IMR-90 (cell line): Measurements from ENCODE around the gene ARHGEF2. TPM values are rescaled to one million over a fixed set of nuclear protein-coding genes. Genes with fewer than 3 reads are reported as not detected.

Experiments used
- ATAC-seq: fragments of 200-7000 bp; cut with Tn5 transposase; 2 replicates; pipeline ENCODE4 v1.9.1; 2020; ENCODE audit warnings: low read depth, mild to moderate bottlenecking, moderate library complexity
- BruUV-seq: library from RNA; stranded (reverse); fragments of 400-500 nt; replicated peaks from 2 replicates; lab custom pipeline; 2021; lab: Mats Ljungman, UMichigan
- CTCF ChIA-PET: fragments of 300-600 bp; formaldehyde crosslinking; extraction: SDS; loops from one replicate; lab custom pipeline; 2021; ENCODE audit warnings: antibody characterized with exemption; lab: Yijun Ruan, JAX
- POLR2A ChIA-PET: fragments of 300-600 bp; sonication (Branson Sonifier 250); formaldehyde crosslinking; loops from one replicate; lab custom pipeline; 2022; ENCODE audit warnings: antibody characterized with exemption; ENCODE audit not compliant: unreplicated experiment; lab: Charles Lee
- DNase-seq: peaks from one replicate; pipeline ENCODE4 v3.0.0; 2013
- H2AFZ ChIP-seq: replicated peaks from 2 replicates; pipeline ENCODE3; 2013; ENCODE audit warnings: low read length, mild to moderate bottlenecking; ENCODE audit not compliant: poor library complexity
- H2AK5ac ChIP-seq: 2 replicates; pipeline ENCODE4 v1.6.1; 2013; ENCODE audit warnings: low read depth, low read length, inconsistent platforms
- H2AK9ac ChIP-seq: replicated peaks from 2 replicates; pipeline ENCODE3; 2013; ENCODE audit warnings: mild to moderate bottlenecking, low read depth, low read length, moderate library complexity; ENCODE audit not compliant: poor library complexity
- H2BK120ac ChIP-seq: 2 replicates; pipeline ENCODE4 v1.6.1; 2013; ENCODE audit warnings: low read depth, low read length, inconsistent platforms
- H2BK15ac ChIP-seq: 3 replicates; pipeline ENCODE4 v1.6.1; 2013; ENCODE audit warnings: low read depth, low read length, inconsistent platforms
- H2BK20ac ChIP-seq: 2 replicates; pipeline ENCODE4 v1.6.1; 2013; ENCODE audit warnings: low read depth, mild to moderate bottlenecking, inconsistent platforms, low read length, moderate library complexity
- H2BK5ac ChIP-seq: 2 replicates; pipeline ENCODE4 v1.6.1; 2013; ENCODE audit warnings: mild to moderate bottlenecking, low read depth, low read length, inconsistent platforms; ENCODE audit not compliant: poor library complexity, severe bottlenecking
- H3K14ac ChIP-seq: replicated peaks from 2 replicates; pipeline ENCODE4 v1.6.1; 2013; ENCODE audit warnings: low read depth, low read length, inconsistent platforms
- H3K18ac ChIP-seq: 2 replicates; pipeline ENCODE4 v1.6.1; 2013; ENCODE audit warnings: low read depth, low read length, control low read depth
- H3K23ac ChIP-seq: 2 replicates; pipeline ENCODE4 v1.6.1; 2013; ENCODE audit warnings: low read depth, low read length, inconsistent platforms
- H3K27ac ChIP-seq: 2 replicates; pipeline ENCODE4 v1.5.1; 2013; ENCODE audit warnings: mild to moderate bottlenecking, control low read depth, low read length; ENCODE audit not compliant: insufficient read depth
- H3K27me3 ChIP-seq: 2 replicates; pipeline ENCODE4 v1.6.1; 2013; ENCODE audit warnings: low read length; ENCODE audit not compliant: control insufficient read depth, insufficient read depth
- H3K36me3 ChIP-seq: 2 replicates; pipeline ENCODE4 v1.6.1; 2013; ENCODE audit warnings: low read length, mixed read lengths; ENCODE audit not compliant: control insufficient read depth, insufficient read depth
- H3K4ac ChIP-seq: 2 replicates; pipeline ENCODE4 v1.6.1; 2013; ENCODE audit warnings: low read depth, low read length, inconsistent platforms
- H3K4me1 ChIP-seq: 2 replicates; pipeline ENCODE4 v1.6.1; 2013; ENCODE audit warnings: low read length, mixed read lengths; ENCODE audit not compliant: control insufficient read depth, insufficient read depth
- H3K4me2 ChIP-seq: 2 replicates; pipeline ENCODE4 v1.6.1; 2013; ENCODE audit warnings: low read depth, mild to moderate bottlenecking, control low read depth, low read length, moderate library complexity
- H3K4me3 ChIP-seq: 2 replicates; pipeline ENCODE4 v1.5.1; 2013; ENCODE audit warnings: low read depth, mild to moderate bottlenecking, control low read depth, low read length, moderate library complexity; ENCODE audit not compliant: insufficient read depth
- H3K56ac ChIP-seq: 2 replicates; pipeline ENCODE4 v1.6.1; 2013; ENCODE audit warnings: low read length, inconsistent platforms; ENCODE audit not compliant: insufficient read depth; ENCODE audit errors: extremely low read depth
- H3K79me1 ChIP-seq, 2 experiments: 2 replicates each; pipeline ENCODE4 v1.6.1; 2013; ENCODE audit warnings: low read length in 2 of 2, inconsistent platforms in 1 of 2, low read depth in 1 of 2
- H3K9ac ChIP-seq: 2 replicates; pipeline ENCODE4 v1.6.1; 2013; ENCODE audit warnings: low read depth, low read length, control low read depth
- H3K9me1 ChIP-seq: 2 replicates; pipeline ENCODE4 v1.6.1; 2013; ENCODE audit warnings: low read length, inconsistent platforms; ENCODE audit not compliant: insufficient read depth
- H3K9me3 ChIP-seq: 2 replicates; pipeline ENCODE4 v1.6.1; 2013; ENCODE audit warnings: low read length; ENCODE audit not compliant: control insufficient read depth, insufficient read depth
- H4K20me1 ChIP-seq: 2 replicates; pipeline ENCODE4 v1.6.1; 2013; ENCODE audit warnings: low read length, inconsistent platforms; ENCODE audit not compliant: insufficient read depth
- H4K5ac ChIP-seq: 2 replicates; pipeline ENCODE4 v1.6.1; 2013; ENCODE audit warnings: mild to moderate bottlenecking, low read depth, low read length, control low read depth
- H4K8ac ChIP-seq, 2 experiments: 2 replicates each; pipeline ENCODE4 v1.6.1; 2013; ENCODE audit warnings: low read depth in 2 of 2, low read length in 2 of 2, control low read depth in 1 of 2, inconsistent platforms in 1 of 2
- H4K91ac ChIP-seq: 2 replicates; pipeline ENCODE4 v1.6.1; 2013; ENCODE audit warnings: low read depth, low read length, inconsistent platforms; ENCODE audit not compliant: insufficient read depth
- BHLHE40 ChIP-seq: fragments of 150-350 bp; IDR thresholded peaks from 2 replicates; pipeline ENCODE4 v1.6.1; 2016; ENCODE audit warnings: mild to moderate bottlenecking, low read depth, low read length
- CEBPB ChIP-seq: IDR thresholded peaks from 2 replicates; pipeline ENCODE4 v1.6.1; 2012; ENCODE audit warnings: low read depth, low read length, improper control_type of control experiment
- CHD1 ChIP-seq: IDR thresholded peaks from 2 replicates; pipeline ENCODE4 v1.6.1; 2012; ENCODE audit warnings: low read depth, low read length, improper control_type of control experiment
- MAFK ChIP-seq: IDR thresholded peaks from 2 replicates; pipeline ENCODE4 v1.6.1; 2012; ENCODE audit warnings: low read depth, low read length, improper control_type of control experiment
- MAZ ChIP-seq: IDR thresholded peaks from 2 replicates; pipeline ENCODE4 v1.6.1; 2012; ENCODE audit warnings: low read depth, mild to moderate bottlenecking, low read length, improper control_type of control experiment, moderate library complexity, borderline replicate concordance
- MXI1 ChIP-seq: IDR thresholded peaks from 2 replicates; pipeline ENCODE4 v1.6.1; 2012; ENCODE audit warnings: low read depth, mild to moderate bottlenecking, low read length, moderate library complexity, borderline replicate concordance
- RCOR1 ChIP-seq: IDR thresholded peaks from 2 replicates; pipeline ENCODE4 v1.6.1; 2012; ENCODE audit warnings: mild to moderate bottlenecking, low read length, improper control_type of control experiment; ENCODE audit not compliant: insufficient replicate concordance
- RFX5 ChIP-seq: IDR thresholded peaks from 2 replicates; pipeline ENCODE4 v1.8.0; 2012; ENCODE audit warnings: low read depth, mild to moderate bottlenecking, low read length, moderate library complexity
- SMC3 ChIP-seq: fragments of 150-350 bp; IDR thresholded peaks from 2 replicates; pipeline ENCODE4 v1.6.1; 2016; ENCODE audit warnings: low read depth, mild to moderate bottlenecking, antibody characterized with exemption, low read length, moderate library complexity
- WGBS, 2 experiments: methylation state at CpG; one replicate each; pipeline versions ENCODE4 v1.1.5 to v1.1.7; 2013; ENCODE audit warnings: missing lambda C conversion rate in 2 of 2; ENCODE audit not compliant: insufficient read length in 1 of 2; ENCODE audit errors: extremely low coverage in 2 of 2; 5-methylcytosine and 5-hydroxymethylcytosine counted together
- dilution Hi-C: fragments of 300-500 bp; cut with HindIII; formaldehyde crosslinking; loops from one replicate; pipeline ENCODE4 v1.14.3; 2018; ENCODE audit warnings: low sequenced_read_pairs; ENCODE audit not compliant: unreplicated experiment
- in situ Hi-C: fragments of 300-500 bp; cut with MboI; formaldehyde crosslinking; loops from 3 replicates; pipeline ENCODE4 v1.14.3; 2019; ENCODE audit warnings: low sequenced_read_pairs, inconsistent platforms, mixed read lengths
- intact Hi-C: fragments of 100-400 bp; cut with micrococcal nuclease; formaldehyde crosslinking; loops from 2 replicates; pipeline ENCODE4 v1.10.0; 2022
- polyA plus RNA-seq, 3 experiments: library from polyadenylated mRNA; depleted of rRNA; stranded (reverse); fragments of >200 nt; gene quantifications; 2 replicates each; pipeline ENCODE4 v1.2.3, GENCODE V29; 2012; ENCODE audit warnings: low replicate concordance in 1 of 3
- total RNA-seq: library from RNA; depleted of rRNA; stranded (reverse); fragments of >200 nt; gene quantifications from 2 replicates; pipeline ENCODE4 v1.2.3, GENCODE V29; 2012
- TF ChIP-seq, protein P1 (sequence below): conservative IDR thresholded peaks from 2 replicates; pipeline ENCODE4 v1.5.1; 2012; ENCODE audit warnings: mild to moderate bottlenecking, low read depth, low read length, improper control_type of control experiment

Gene ARHGEF2
- total and polyA plus RNA-seq, 2 of the 4 experiments (the other 2 are of a cell fraction) = 91.8 to 117 TPM

DNA sequence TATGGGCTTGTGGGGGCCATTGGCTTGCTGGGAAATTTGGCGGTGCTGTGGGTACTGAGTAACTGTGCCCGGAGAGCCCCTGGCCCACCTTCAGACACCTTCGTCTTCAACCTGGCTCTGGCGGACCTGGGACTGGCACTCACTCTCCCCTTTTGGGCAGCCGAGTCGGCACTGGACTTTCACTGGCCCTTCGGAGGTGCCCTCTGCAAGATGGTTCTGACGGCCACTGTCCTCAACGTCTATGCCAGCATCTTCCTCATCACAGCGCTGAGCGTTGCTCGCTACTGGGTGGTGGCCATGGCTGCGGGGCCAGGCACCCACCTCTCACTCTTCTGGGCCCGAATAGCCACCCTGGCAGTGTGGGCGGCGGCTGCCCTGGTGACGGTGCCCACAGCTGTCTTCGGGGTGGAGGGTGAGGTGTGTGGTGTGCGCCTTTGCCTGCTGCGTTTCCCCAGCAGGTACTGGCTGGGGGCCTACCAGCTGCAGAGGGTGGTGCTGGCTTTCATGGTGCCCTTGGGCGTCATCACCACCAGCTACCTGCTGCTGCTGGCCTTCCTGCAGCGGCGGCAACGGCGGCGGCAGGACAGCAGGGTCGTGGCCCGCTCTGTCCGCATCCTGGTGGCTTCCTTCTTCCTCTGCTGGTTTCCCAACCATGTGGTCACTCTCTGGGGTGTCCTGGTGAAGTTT, 36.4 kb downstream of the ARHGEF2 start:
- Histone ChIP-seq H2BK15ac (no peak overlapping the region), H3K9me3 (no peaks in the 10 kb centered on the region), H4K5ac (no peak overlapping the region), H3K9ac (no peak overlapping the region), H3K4me1 (peaks cover 11% of the 10 kb centered on the region), H3K4me2 (no peak overlapping the region), H3K23ac (no peak overlapping the region), H2BK5ac (no peak overlapping the region), H3K4ac (0 out of 2 replicates have a peak overlapping the region, but pooled peaks have one; percentile 36), H3K4me3 (no peak overlapping the region), H3K27me3 (no peaks in the 10 kb centered on the region), H2AK9ac (peak overlapping the region; percentile 67), H2AK5ac (no peak overlapping the region; the same call in 1 of the 2 replicates), H3K27ac (no peak overlapping the region), H4K91ac (no peak overlapping the region), H3K14ac (no peak overlapping the region), H2BK120ac (no peak overlapping the region; the same call in 1 of the 2 replicates), H3K18ac (no peak overlapping the region), H2AFZ (peak overlapping the region; percentile 18), H3K79me1 (peaks cover 0 to 16% of the 10 kb centered on the region in 2 experiments; a peak in 2 of 4 replicates), H4K20me1 (peaks cover 23% of the 10 kb centered on the region; the same call in 1 of the 2 replicates), H4K8ac (no peak overlapping the region), H3K56ac (no peak overlapping the region), H3K9me1 (peaks cover 10% of the 10 kb centered on the region; the same call in 1 of the 2 replicates), H2BK20ac (no peak overlapping the region), H3K36me3 (peaks cover 15% of the 10 kb centered on the region)
- TF ChIP-seq MAZ (no peak), MAFK (no peak), RCOR1 (no peak), RFX5 (no peak), CHD1 (no peak), BHLHE40 (no peak), CEBPB (no peak), SMC3 (no peak), MXI1 (no peak)
- TF ChIP-seq, protein P1, sequence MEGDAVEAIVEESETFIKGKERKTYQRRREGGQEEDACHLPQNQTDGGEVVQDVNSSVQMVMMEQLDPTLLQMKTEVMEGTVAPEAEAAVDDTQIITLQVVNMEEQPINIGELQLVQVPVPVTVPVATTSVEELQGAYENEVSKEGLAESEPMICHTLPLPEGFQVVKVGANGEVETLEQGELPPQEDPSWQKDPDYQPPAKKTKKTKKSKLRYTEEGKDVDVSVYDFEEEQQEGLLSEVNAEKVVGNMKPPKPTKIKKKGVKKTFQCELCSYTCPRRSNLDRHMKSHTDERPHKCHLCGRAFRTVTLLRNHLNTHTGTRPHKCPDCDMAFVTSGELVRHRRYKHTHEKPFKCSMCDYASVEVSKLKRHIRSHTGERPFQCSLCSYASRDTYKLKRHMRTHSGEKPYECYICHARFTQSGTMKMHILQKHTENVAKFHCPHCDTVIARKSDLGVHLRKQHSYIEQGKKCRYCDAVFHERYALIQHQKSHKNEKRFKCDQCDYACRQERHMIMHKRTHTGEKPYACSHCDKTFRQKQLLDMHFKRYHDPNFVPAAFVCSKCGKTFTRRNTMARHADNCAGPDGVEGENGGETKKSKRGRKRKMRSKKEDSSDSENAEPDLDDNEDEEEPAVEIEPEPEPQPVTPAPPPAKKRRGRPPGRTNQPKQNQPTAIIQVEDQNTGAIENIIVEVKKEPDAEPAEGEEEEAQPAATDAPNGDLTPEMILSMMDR = no peak
- in situ Hi-C loops (no loop called here), dilution Hi-C loops (no loop called here), intact Hi-C loops (loop anchor here (5.0 kb wide), 1 partner anchor 35 kb away; the partner anchor contains the start of gene ARHGEF2)
- DNase-seq (no peak), ATAC-seq (no peak)
- no TSS peak for BruUV-seq
- WGBS, 2 experiments = 94% methylated on average over 12 of the region's 29 CpGs; no CpG with 5 or more reads in 1 of the 2 experiments
- POLR2A ChIA-PET = no interaction called here
- CTCF ChIA-PET = interaction anchor here (1.2 kb wide), 1 partner anchor 48 kb away, joined by 4 read pairs; no protein-coding TSS in a partner anchor
